GM12878 (cell line): Measurements from ENCODE around the gene TYRP1.

Source experiments
- CHD2 ChIP-seq: IDR thresholded peaks from 2 replicates; pipeline ENCODE4 v1.6.1; 2011; ENCODE audit warnings: low read depth, low read length, improper control_type of control experiment, borderline replicate concordance
- JUNB ChIP-seq: IDR thresholded peaks from 2 replicates; pipeline ENCODE4 v1.6.1; 2016; ENCODE audit warnings: antibody characterized with exemption, mild to moderate bottlenecking
- RCOR1 ChIP-seq: conservative IDR thresholded peaks from 2 replicates; pipeline ENCODE4 v1.6.1; 2012; ENCODE audit warnings: low read depth, low read length, improper control_type of control experiment
- TF ChIP-seq, protein P1 (sequence below): fragments of 450-650 bp; IDR thresholded peaks from 2 replicates; pipeline ENCODE4 v1.6.1; 2018; ENCODE audit warnings: borderline replicate concordance, mild to moderate bottlenecking; ENCODE audit not compliant: partially characterized antibody

DNA sequence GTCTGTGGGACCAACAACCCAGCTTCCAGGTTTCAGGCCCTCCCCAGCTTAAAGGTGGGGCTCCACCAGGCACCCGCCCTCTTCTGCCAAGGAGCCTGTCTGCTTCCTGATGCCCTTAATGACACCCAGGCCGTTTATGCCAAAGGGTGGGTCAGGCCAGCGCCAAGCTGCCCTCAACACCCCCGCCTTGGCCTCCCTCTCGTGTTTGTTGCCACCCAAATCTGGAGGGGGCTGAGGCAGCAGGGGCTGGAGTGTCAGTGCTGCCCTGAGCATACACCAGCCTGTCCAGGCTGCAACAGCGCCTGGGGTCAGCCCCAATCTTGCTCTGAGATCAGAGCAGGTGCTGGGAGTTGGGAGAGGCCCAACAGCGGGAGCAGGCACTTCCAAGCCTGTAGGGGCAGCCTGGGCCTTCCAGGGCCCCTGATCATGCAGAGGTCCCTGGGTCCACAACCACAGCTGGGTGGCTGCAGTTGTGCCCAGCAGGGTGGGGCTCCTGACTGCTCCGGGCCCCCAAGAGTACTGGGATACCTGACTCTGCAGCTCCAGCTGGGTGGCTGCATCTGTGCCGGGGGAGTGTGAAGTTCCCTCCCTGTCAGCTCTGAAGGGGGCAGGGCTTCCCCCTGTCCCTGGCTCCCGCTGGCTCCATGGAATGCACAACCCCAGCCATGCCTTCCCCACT is 34.5 kb upstream of the TYRP1 start:
- TF ChIP-seq RCOR1, result no peak
- TF ChIP-seq CHD2, result no peak
- no peak for TF ChIP-seq JUNB
- TF ChIP-seq, protein P1, sequence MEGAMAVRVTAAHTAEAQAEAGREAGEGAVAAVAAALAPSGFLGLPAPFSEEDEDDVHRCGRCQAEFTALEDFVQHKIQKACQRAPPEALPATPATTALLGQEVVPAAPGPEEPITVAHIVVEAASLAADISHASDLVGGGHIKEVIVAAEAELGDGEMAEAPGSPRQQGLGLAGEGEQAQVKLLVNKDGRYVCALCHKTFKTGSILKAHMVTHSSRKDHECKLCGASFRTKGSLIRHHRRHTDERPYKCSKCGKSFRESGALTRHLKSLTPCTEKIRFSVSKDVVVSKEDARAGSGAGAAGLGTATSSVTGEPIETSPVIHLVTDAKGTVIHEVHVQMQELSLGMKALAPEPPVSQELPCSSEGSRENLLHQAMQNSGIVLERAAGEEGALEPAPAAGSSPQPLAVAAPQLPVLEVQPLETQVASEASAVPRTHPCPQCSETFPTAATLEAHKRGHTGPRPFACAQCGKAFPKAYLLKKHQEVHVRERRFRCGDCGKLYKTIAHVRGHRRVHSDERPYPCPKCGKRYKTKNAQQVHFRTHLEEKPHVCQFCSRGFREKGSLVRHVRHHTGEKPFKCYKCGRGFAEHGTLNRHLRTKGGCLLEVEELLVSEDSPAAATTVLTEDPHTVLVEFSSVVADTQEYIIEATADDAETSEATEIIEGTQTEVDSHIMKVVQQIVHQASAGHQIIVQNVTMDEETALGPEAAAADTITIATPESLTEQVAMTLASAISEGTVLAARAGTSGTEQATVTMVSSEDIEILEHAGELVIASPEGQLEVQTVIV, result no peak
